ENCODE measurements around the gene BCAR3.

Gene BCAR3

GRCh38 chr1:93522721-93523120 is 158.9 kb downstream of the BCAR3 start:
- no peak overlapping the region for H3K4me3 ChIP-seq (ENCODE audit: insufficient read length, low read depth)
- H3K36me3 ChIP-seq (ENCODE audit: insufficient read depth, insufficient read length, low read length) = peaks cover 29% of the 10 kb centered on the region
- TF ChIP-seq ZNF274 (IDR thresholded peaks at IDR 0.05; ENCODE audit: low read depth, low read length) = no peak
- TF ChIP-seq SUZ12 (IDR thresholded peaks at IDR 0.05; ENCODE audit: extremely low read depth, insufficient read depth, insufficient read length) = no peak
- H3K9me3 ChIP-seq (ENCODE audit: insufficient read depth, low read length) = no peaks in the 10 kb centered on the region
- DNase-seq (ENCODE audit: low read depth, low spot score) = no peak
- H3K27me3 ChIP-seq (ENCODE audit: insufficient read depth, insufficient read length) = no peaks in the 10 kb centered on the region
- no peaks in the 10 kb centered on the region for H3K4me1 ChIP-seq (ENCODE audit: insufficient read depth, insufficient read length)
- no peak overlapping the region for H3K9ac ChIP-seq (ENCODE audit: insufficient read length, low read depth)

- no peak overlapping the region for H3K9ac ChIP-seq (ENCODE audit: insufficient read length, low read depth)
- no peak for DNase-seq (ENCODE audit: low read depth, low spot score)
- peaks cover 23% of the 10 kb centered on the region for H3K36me3 ChIP-seq (ENCODE audit: insufficient read depth, insufficient read length, low read length)
- no peak overlapping the region for H3K4me3 ChIP-seq (ENCODE audit: insufficient read length, low read depth)
- H3K27me3 ChIP-seq (ENCODE audit: insufficient read depth, insufficient read length) = no peaks in the 10 kb centered on the region
- TF ChIP-seq SUZ12 (IDR thresholded peaks at IDR 0.05; ENCODE audit: extremely low read depth, insufficient read depth, insufficient read length) (no peak), YY1 (IDR thresholded peaks at IDR 0.05; ENCODE audit: insufficient read depth, insufficient read length) (no peak), ZNF274 (IDR thresholded peaks at IDR 0.05; ENCODE audit: low read depth, low read length) (no peak)
- H3K4me1 ChIP-seq (ENCODE audit: insufficient read depth, insufficient read length) = no peaks in the 10 kb centered on the region
- H3K9me3 ChIP-seq (ENCODE audit: insufficient read depth, low read length) = no peaks in the 10 kb centered on the region
Measured at GRCh38 chr1:93521618-93522017, 160.0 kb downstream of the BCAR3 start.

DNA sequence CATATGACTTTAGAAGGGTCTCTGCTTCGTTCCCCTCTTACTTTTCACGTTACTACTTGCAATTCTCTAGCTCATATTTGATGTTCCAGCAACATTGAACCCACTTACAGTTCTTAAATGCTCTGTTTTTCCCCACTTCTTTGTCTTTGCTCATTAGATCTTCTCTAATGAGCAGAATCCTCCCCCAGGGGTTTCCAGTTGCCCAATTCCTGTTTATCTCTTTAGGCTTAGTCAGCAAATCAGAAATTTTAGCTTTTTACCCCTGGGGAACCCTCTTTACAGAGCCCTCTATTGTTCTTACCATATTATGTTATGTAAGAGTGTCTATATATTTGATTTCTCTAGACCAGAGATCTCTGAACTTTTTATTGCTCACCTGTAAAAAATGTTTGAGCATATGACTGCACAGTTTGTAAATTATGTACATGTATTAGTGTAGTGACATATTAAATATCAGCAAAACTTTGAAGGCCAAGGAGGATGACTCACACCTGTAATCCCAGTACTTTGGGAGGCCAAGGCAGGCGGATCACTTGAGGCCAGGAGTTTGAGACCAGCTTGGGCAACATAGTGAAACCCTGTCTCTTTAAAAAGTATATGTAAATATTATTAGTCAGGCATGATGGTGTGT is 162.3 kb downstream of the BCAR3 start:
- Histone ChIP-seq H3K27me3 (ENCODE audit: insufficient read depth, insufficient read length) (no peaks in the 10 kb centered on the region), H3K9me3 (ENCODE audit: insufficient read depth, low read length) (no peaks in the 10 kb centered on the region), H3K4me1 (ENCODE audit: insufficient read depth, insufficient read length) (no peaks in the 10 kb centered on the region), H3K9ac (ENCODE audit: insufficient read length, low read depth) (no peak overlapping the region), H3K36me3 (ENCODE audit: insufficient read depth, insufficient read length, low read length) (peaks cover 20% of the 10 kb centered on the region), H3K4me3 (ENCODE audit: insufficient read length, low read depth) (no peak overlapping the region)
- no peak for DNase-seq (ENCODE audit: low read depth, low spot score)
- TF ChIP-seq SUZ12 (IDR thresholded peaks at IDR 0.05; ENCODE audit: extremely low read depth, insufficient read depth, insufficient read length) (no peak), YY1 (IDR thresholded peaks at IDR 0.05; ENCODE audit: insufficient read depth, insufficient read length) (no peak), ZNF274 (IDR thresholded peaks at IDR 0.05; ENCODE audit: low read depth, low read length) (no peak)

GRCh38 chr1:93518516-93518915 is 163.1 kb downstream of the BCAR3 start:
- no peak for DNase-seq (ENCODE audit: low read depth, low spot score)
- no peak for TF ChIP-seq ZNF274 (IDR thresholded peaks at IDR 0.05; ENCODE audit: low read depth, low read length)
- H3K9ac ChIP-seq (ENCODE audit: insufficient read length, low read depth) = no peak overlapping the region
- H3K4me3 ChIP-seq (ENCODE audit: insufficient read length, low read depth) = no peak overlapping the region
- no peaks in the 10 kb centered on the region for H3K4me1 ChIP-seq (ENCODE audit: insufficient read depth, insufficient read length)
- H3K9me3 ChIP-seq (ENCODE audit: insufficient read depth, low read length) = no peaks in the 10 kb centered on the region
- H3K36me3 ChIP-seq (ENCODE audit: insufficient read depth, insufficient read length, low read length) = peaks cover 20% of the 10 kb centered on the region
- H3K27me3 ChIP-seq (ENCODE audit: insufficient read depth, insufficient read length) = no peaks in the 10 kb centered on the region

GRCh38 chr1:93516164-93516563 is 165.5 kb downstream of the BCAR3 start:
- H3K4me3 ChIP-seq (ENCODE audit: insufficient read length, low read depth) = no peak overlapping the region
- H3K4me1 ChIP-seq (ENCODE audit: insufficient read depth, insufficient read length) = no peaks in the 10 kb centered on the region
- H3K9me3 ChIP-seq (ENCODE audit: insufficient read depth, low read length) = no peaks in the 10 kb centered on the region
- no peak for DNase-seq (ENCODE audit: low read depth, low spot score)
- H3K36me3 ChIP-seq (ENCODE audit: insufficient read depth, insufficient read length, low read length) = peaks cover 9% of the 10 kb centered on the region
- H3K9ac ChIP-seq (ENCODE audit: insufficient read length, low read depth) = no peak overlapping the region
- no peaks in the 10 kb centered on the region for H3K27me3 ChIP-seq (ENCODE audit: insufficient read depth, insufficient read length)
- TF ChIP-seq YY1 (IDR thresholded peaks at IDR 0.05; ENCODE audit: insufficient read depth, insufficient read length) (no peak), ZNF274 (IDR thresholded peaks at IDR 0.05; ENCODE audit: low read depth, low read length) (no peak), SUZ12 (IDR thresholded peaks at IDR 0.05; ENCODE audit: extremely low read depth, insufficient read depth, insufficient read length) (no peak)

All from NT2/D1 (cell line).